RWPE2 (cell line): ENCODE results near the gene DAAM2.

Experiments
- ATAC-seq: fragments of 200-7000 bp; cut with Tn5 transposase; 3 replicates; pipeline ENCODE4 v1.9.1; 2021; ENCODE audit warnings: low read depth
- DNase-seq: peaks from one replicate; pipeline ENCODE4 v3.0.0-alpha.2; 2020; ENCODE audit warnings: low spot score
- H3K27ac ChIP-seq: fragments of 450-650 bp; 2 replicates; pipeline ENCODE4 v1.5.1; 2017; ENCODE audit warnings: mild to moderate bottlenecking; ENCODE audit not compliant: poor library complexity, severe bottlenecking
- H3K27me3 ChIP-seq: fragments of 250-450 bp; sonication (Bioruptor Pico); 2 replicates; pipeline ENCODE4 v1.5.1; 2021; ENCODE audit warnings: mild to moderate bottlenecking, moderate library complexity; ENCODE audit not compliant: insufficient read depth, poor library complexity, severe bottlenecking
- H3K36me3 ChIP-seq: fragments of 250-450 bp; sonication (Bioruptor Pico); 2 replicates; pipeline ENCODE4 v1.5.1; 2020; ENCODE audit warnings: low read depth, mild to moderate bottlenecking, moderate library complexity
- H3K4me1 ChIP-seq: fragments of 250-450 bp; sonication (Bioruptor Pico); 2 replicates; pipeline ENCODE4 v1.5.1; 2021; ENCODE audit warnings: mild to moderate bottlenecking, moderate library complexity; ENCODE audit not compliant: insufficient read depth, poor library complexity, severe bottlenecking
- H3K4me3 ChIP-seq: fragments of 250-450 bp; sonication (Bioruptor Pico); 2 replicates; pipeline ENCODE4 v1.5.1; 2021; ENCODE audit warnings: mild to moderate bottlenecking, moderate library complexity; ENCODE audit not compliant: severe bottlenecking
- H3K9me3 ChIP-seq: fragments of 250-450 bp; sonication (Bioruptor Pico); 2 replicates; pipeline ENCODE4 v1.5.1; 2021; ENCODE audit warnings: mild to moderate bottlenecking, moderate library complexity; ENCODE audit not compliant: severe bottlenecking
- CTCF ChIP-seq: fragments of 450-650 bp; IDR thresholded peaks from one replicate; pipeline ENCODE4 v1.5.1; 2017; ENCODE audit warnings: mild to moderate bottlenecking, moderate library complexity; ENCODE audit not compliant: poor library complexity, severe bottlenecking

The DAAM2 gene

DNA sequence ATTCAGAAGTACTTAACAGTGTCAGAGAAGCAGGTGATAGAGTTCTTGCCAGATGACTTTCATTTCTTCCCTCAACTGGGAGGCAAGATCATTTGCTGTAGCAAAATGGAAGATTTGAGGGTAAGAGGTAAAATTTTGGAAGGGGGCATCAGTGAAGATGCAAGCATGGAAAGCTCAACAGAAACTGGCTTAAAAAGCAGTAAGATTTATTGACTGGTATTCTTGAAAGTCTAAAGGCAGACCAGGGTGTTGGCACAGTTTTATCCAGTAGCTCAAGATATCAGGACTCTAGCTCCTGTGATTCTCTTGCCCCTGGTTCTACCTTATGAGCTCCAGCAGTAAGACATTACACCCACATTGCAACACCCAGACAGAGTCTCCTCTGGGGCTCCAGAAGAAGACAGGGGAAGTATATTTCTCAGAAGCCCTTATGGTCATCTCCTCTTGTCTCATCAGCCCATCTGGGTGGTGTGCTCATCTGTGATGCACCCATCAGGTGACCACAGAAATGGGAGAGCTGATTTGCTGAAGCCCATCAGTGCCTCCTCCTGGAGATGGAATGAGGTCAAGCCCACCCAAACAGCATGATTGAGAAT, 158.0 kb downstream of the DAAM2 start:
- H3K9me3 ChIP-seq: no peaks in the 10 kb centered on the region
- H3K27me3 ChIP-seq: no peaks in the 10 kb centered on the region
- H3K36me3 ChIP-seq: no peaks in the 10 kb centered on the region
- H3K4me3 ChIP-seq: no peak overlapping the region
- H3K4me1 ChIP-seq: peaks cover 17% of the 10 kb centered on the region
- no peak overlapping the region for H3K27ac ChIP-seq
- DNase-seq (no peak), ATAC-seq (no peak)
- TF ChIP-seq CTCF: no peak

DNA sequence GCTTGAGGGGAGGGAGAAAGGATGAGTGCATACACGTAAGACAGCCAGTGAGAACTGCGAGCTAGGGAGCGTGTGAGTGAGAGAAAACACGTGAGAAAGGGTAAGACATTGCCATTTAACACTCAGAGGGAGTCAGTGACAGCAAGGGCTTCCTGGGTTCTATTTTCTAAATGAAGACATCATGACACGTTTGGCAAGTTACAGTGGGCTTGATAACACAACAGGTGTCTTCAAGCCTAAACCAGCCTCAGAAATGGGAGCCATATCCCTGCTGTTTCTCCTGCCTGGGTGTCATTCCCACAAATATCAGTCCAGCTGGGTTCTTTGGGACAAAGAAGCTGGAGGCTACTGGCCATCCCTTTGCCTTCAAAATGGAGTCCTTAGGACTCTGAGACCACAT, 159.0 kb downstream of the DAAM2 start:
- H3K27me3 ChIP-seq: no peaks in the 10 kb centered on the region
- no peak for DNase-seq

GRCh38 chr6:39951716-39952115, 159.5 kb downstream of the DAAM2 start:
- Histone ChIP-seq H3K36me3 (no peaks in the 10 kb centered on the region), H3K4me3 (no peak overlapping the region), H3K27ac (no peak overlapping the region), H3K9me3 (no peaks in the 10 kb centered on the region), H3K4me1 (peaks cover 10% of the 10 kb centered on the region), H3K27me3 (no peaks in the 10 kb centered on the region)
- no peak for TF ChIP-seq CTCF
- ATAC-seq: no peak
- no peak for DNase-seq

More for the DNA sequence above, 159.0 kb downstream of the DAAM2 start:
- no peak for TF ChIP-seq CTCF
- no peak overlapping the region for H3K4me3 ChIP-seq
- H3K27ac ChIP-seq: no peak overlapping the region
- peaks cover 9% of the 10 kb centered on the region for H3K4me1 ChIP-seq
- no peaks in the 10 kb centered on the region for H3K9me3 ChIP-seq
- ATAC-seq: no peak
- H3K36me3 ChIP-seq: no peaks in the 10 kb centered on the region

GRCh38 chr6:39952167-39952566, 160.0 kb downstream of the DAAM2 start:
- ATAC-seq (no peak), DNase-seq (no peak)
- Histone ChIP-seq H3K36me3 (no peaks in the 10 kb centered on the region), H3K27me3 (no peaks in the 10 kb centered on the region), H3K4me1 (peaks cover 15% of the 10 kb centered on the region), H3K27ac (no peak overlapping the region), H3K4me3 (no peak overlapping the region), H3K9me3 (no peaks in the 10 kb centered on the region)
- TF ChIP-seq CTCF: no peak

DNA sequence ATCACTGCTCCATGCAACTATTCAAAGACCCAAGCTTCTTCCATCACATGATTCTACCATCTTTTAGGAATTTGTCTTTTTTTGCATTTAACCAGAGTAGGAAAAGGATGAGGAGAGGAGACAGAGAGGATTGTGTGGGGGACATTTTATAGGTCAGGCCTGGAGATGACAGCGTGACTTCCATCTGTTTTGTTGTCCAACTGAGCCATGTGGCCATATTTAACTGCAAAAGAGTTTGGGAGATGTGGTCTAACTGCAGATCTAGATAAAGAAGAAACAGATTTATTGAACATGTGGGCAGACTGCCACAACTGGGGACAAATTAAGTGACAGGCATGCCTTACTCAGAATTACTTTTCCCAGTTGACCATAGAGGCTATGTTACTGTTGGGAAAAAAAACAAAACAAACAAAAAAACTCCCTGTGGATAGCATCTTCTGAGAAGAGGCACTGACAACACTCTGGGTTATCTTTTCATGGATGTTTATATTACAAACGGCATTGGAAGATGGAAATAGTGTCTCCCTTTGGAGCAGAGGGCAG, 161.0 kb downstream of the DAAM2 start:
- Histone ChIP-seq H3K36me3 (no peaks in the 10 kb centered on the region), H3K27me3 (no peaks in the 10 kb centered on the region), H3K4me1 (peaks cover 10% of the 10 kb centered on the region), H3K27ac (no peak overlapping the region), H3K4me3 (no peak overlapping the region), H3K9me3 (no peaks in the 10 kb centered on the region)
- ATAC-seq (no peak), DNase-seq (no peak)
- TF ChIP-seq CTCF: no peak
